Medulla oblongata (tissue), 1 donor: ENCODE results near the gene CYP11A1.
A peak's percentile ranks its signal among the peaks of the same experiment; 100 is the strongest.
"Not testable (repeated sequence)": the region's sequence is repeated elsewhere in the genome, so short reads cannot be mapped to it uniquely, and the experiment has no call there.

Source experiments
- DNase-seq: peaks from one replicate; pipeline ENCODE4 v3.0.0-alpha.2; 2015; ENCODE audit errors: extremely low spot score

Gene CYP11A1

GRCh38 chr15:74400915-74401757, 33.7 kb upstream of the CYP11A1 start:
- no peak for DNase-seq

- no peak for DNase-seq
Observed at GRCh38 chr15:74400313-74400860, 32.9 kb upstream of the CYP11A1 start.

GRCh38 chr15:74399511-74400312, 32.3 kb upstream of the CYP11A1 start:
- no peak for DNase-seq

- no peak for DNase-seq
Observed at GRCh38 chr15:74399100-74399499, 31.7 kb upstream of the CYP11A1 start.

- no peak for DNase-seq
Observed at GRCh38 chr15:74398183-74398582, 30.7 kb upstream of the CYP11A1 start.

GRCh38 chr15:74397239-74398068, 30.0 kb upstream of the CYP11A1 start:
- DNase-seq = no peak

DNA sequence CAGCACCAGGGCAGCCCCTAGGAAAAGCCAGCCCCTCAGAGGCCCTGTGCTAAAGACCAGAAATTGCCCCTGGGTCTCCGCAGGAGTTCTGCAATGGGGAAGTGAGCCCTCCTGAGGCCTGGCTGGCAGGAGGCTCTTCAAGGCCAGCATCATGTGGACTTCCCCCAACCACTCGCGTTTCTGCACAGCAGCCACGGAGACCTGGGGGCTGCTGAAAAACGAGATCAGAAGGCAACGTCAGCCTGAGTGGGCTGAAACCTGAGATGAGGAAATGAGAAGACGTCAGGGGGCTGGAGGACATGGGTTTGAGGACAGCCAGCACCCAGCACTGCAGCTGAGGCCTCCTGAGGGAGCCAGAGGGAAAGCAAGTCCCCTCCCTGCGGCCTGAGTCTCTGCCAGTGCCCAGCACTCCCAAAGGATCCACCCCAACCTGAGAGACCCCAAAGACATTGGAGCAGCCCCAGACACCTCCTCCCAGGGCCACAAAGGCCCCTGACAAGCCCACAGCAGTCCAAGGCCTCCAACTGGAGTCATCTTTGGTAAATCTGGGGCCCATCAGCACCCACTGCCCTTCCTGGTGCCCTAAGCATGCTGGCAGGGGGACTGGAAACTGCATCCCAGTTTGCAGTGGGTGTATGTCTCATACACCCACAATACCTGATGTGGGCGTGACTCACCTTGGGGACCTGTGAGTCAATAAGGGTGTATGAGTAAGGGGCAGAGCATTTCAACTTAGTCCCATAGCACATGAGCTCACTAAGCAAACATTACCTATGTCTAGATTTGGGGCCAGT, 29.2 kb upstream of the CYP11A1 start:
- peak; percentile 64 for DNase-seq

- no peak for DNase-seq
Observed at GRCh38 chr15:74396146-74396438, 28.6 kb upstream of the CYP11A1 start.

GRCh38 chr15:74395319-74396145, 28.1 kb upstream of the CYP11A1 start:
- DNase-seq = no peak

DNA sequence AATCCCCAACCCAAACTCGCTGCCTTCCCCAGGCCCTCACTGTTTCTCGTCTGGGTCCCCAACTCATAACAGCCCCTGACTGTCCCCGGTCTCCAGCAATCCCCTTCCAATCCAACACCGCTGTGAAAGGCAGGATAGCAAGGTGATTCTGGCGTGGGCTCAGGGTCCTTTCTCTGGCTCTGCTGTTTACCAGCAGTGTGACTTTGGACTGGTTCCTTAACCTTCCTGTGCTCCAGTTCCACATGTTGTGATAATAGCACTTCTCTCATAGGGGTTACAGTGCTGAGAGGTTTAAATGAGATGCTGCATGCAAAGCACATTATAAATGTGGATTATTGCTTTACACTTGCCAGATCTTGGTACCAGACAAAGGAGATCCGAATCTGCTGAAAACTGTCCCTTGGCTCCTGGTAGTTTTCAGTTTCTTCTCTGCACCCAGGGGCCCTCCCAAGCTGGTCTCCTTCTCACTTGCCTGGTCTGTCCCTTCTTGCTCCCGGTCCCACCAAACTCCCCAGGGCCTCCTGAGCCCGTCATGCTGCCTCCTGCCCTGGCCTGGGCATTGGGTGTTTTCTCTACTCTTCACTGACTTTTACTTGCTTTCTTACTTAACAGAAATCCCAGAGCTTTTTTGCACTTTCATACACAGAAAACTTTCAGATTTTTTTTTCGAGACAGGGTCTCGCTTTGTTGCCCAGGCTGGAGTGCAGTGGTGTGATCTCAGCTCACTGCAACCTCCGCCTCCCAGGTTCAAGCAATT, 26.8 kb upstream of the CYP11A1 start:
- no peak for DNase-seq

GRCh38 chr15:74393423-74393822, 26.0 kb upstream of the CYP11A1 start:
- DNase-seq = no peak

DNA sequence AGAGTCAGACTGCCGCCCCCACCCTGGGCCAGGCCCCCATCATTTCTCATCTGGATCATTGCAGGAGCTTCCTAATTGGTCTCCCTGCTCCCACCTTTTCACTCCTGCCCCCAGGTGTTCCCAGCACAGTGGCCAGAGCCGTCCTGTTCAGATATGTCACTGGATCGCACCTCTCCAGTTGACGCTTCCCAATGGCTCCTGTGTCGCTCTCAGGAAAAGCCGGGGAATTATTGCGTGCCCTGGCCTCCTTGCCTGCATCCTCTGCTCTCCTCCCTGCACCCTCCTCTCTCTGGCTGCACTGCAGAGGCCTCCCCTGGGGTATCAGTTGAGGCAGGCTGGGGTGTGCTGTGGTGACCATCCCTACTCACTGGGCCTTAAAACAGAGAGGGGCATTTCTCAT, 25.5 kb upstream of the CYP11A1 start:
- DNase-seq = no peak

DNA sequence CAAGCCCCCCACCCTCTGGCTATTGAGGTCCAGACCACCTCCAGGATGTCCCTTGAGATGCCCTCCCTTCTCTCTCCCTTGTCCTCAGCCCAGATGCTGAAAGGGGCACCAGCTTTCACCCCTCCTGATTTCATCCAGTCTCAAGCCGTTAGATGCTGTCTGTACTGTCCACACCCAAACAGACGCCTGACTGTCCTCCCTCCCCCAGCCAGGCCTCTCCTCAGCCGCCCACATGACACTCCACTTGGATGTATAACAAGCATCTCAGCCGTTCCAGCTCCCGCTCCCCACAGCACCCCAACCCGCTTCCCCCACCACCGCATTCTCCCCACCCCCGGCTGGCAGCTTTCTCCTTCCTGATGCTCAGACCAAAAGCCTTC, 25.0 kb upstream of the CYP11A1 start:
- peak; percentile 75 for DNase-seq

DNA sequence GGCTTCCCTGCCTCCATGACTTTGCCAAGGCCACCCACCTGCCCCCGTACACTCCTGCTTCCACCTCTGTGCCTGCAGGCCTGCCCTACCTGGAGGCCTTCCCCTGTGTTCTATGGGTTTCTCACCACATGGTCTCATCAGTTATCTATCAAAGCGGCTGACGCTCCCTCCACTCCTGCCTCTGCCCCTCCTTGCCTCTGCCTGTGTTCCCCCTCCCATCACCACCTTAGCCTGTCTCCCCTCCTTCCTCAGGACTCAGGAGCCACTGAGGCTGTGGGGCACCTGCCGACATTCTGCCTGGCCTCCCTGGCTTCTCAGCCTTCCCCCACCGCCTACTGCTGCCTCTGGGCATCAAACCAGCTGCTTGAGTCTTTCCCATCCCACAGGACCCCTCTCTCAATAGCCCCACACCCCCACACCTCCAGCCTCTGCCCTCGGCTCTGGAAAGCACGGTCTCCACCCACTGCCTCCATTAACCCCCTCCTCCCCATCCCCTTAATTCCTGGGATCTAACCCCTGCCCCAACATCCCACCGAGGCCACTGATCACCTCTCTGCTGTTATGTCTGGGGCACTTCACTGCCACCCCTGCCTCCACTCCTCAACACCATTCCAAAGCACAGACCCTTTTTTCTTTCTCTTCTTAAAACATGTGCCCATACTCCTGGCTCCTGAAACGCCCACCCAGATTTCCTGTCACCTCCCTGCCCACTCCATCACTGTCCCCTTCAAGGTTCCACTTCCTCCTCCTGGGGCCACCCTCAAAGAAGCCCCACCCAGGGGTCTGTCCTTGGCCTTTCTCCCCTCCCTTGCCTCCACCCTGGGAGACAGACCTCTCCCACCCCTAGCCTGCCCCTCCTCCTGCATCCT, 24.4 kb upstream of the CYP11A1 start:
- DNase-seq = no peak

GRCh38 chr15:74390647-74391288, 23.3 kb upstream of the CYP11A1 start:
- DNase-seq = peak; percentile 42

- DNase-seq = not testable (repeated sequence)
Observed at GRCh38 chr15:74390049-74390646, 22.7 kb upstream of the CYP11A1 start.

GRCh38 chr15:74389241-74390048, 22.0 kb upstream of the CYP11A1 start:
- no peak for DNase-seq
